GM10847 (cell line): Measurements from ENCODE around the gene CTPS1.

ENCODE experiments used
- POLR2A ChIP-seq: IDR thresholded peaks from 2 replicates; pipeline ENCODE4 v1.6.1; 2011; ENCODE audit not compliant: insufficient read length; ENCODE audit errors: extremely low read depth

CTPS1 gene

DNA sequence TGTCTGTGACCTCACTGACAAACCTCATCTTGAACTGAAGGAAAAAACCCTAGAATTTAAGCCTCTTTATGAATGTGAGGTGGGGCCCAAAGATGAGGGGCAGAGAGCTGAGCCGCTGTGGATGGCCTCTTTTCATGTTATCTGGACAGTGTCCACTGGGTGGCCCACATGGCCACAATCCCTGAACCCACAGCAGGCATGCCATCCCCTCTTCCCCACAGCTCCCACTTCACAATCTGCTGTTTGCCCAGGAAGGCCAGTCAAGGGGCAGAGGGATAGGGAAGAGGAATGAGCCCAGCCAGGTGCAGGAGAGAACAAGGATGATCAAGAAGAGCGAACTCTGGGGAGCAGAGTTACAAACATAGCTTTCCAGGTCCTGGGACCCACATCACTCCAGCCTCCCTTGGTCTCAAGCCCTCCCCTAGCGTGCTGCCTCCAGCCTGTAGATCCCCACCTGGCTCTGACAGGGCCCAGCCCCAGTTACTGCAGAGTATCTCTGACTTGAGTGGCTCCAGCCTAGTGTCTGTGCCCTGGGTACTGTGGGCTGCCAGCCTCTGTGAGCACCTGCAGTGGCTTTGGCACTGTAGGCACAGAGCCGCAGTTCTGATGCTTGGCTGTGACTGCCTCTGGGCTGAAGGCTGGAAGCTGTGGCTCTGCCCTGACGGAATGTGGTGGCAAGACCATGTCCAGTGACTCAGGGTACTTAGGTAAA lies 43.9 kb downstream of the CTPS1 start:
- TF ChIP-seq POLR2A = no peak

DNA sequence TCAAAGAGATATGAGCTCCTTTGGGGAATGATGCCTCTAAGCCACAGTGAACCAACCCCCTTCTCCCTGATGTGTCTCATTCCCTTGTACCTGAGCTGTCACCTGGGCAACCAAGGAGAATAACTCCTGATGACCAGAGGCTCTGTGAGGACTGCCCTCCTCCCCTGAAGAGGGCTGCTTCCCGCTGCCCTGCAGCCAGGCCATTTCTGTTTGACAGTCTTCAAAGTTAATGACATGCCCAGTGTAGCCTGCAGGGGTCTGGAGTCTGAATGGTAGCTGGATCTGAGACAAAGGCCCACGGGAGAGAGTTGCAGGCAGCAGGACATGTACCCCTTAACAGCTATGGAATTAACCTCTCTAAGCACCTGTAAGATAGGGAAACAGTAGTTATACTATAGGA lies 45.5 kb downstream of the CTPS1 start:
- no peak for TF ChIP-seq POLR2A

DNA sequence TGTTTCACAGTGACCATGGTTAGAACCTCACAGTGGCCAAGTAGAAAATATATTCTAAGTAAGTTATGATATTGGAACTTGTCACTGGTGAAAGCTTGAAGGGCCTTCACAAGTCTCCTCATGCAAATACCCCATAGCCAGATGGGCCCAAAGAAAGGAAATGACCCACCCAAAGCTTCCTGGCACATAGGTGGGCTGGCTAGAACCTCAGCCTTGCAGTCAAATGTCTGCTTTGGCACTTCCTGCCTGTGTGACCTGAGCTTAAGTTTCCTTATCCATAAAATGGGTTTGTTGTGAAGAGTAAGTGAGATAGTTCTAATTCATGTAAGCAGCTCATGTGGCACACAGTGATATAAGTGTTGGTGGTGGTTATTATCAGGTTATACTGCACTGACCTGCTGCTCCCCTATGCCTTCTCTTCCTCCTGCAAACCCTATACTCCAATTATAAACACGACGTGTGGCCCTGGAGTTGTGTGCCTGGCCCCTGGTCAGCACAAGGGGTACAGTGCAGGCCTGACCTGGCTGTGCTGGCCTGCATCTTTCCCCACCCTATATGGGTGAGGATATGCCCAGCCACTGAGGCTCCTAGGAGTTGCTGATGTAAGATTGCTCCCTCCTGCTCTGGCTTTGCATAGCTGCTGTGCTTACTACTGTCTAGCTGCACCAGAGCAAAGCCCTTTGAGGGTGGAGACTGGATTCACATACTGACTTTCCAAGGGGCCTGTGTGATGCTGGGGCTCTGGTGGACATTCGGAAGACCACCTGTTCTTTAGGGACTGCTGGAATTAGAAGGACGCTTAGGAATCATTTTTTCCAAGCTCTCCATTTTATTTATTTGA lies 46.7 kb downstream of the CTPS1 start:
- TF ChIP-seq POLR2A = no peak

DNA sequence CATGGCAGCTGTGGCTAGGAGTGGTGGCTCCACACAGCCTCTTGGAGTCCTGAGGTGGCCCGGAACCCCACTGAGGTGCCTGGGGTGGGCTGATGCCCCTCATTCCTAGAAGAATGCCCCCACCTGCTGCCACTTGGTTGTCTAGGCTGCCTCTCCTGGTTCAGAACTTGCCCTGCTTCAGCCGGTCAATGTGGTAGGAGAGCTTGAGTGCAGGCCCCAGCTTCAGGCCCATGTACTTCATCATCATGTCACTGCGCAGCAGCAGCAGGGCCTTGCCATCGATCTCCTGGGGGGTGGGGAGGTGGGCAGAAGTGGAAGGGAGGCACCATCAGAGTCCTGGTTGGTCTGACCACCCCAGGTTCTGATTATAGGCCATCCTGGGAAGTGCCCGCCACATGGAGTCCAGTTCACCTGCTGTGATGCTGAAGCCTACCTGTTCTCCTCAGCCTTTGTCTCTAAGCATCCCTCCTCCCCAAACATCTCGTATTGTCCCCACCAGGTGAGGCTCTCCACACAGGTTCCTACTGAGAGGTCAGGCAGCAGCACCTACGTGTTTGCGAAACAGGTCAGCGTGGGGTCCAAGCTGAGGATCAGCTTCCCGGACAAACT lies 48.6 kb downstream of the CTPS1 start:
- no peak for TF ChIP-seq POLR2A

DNA sequence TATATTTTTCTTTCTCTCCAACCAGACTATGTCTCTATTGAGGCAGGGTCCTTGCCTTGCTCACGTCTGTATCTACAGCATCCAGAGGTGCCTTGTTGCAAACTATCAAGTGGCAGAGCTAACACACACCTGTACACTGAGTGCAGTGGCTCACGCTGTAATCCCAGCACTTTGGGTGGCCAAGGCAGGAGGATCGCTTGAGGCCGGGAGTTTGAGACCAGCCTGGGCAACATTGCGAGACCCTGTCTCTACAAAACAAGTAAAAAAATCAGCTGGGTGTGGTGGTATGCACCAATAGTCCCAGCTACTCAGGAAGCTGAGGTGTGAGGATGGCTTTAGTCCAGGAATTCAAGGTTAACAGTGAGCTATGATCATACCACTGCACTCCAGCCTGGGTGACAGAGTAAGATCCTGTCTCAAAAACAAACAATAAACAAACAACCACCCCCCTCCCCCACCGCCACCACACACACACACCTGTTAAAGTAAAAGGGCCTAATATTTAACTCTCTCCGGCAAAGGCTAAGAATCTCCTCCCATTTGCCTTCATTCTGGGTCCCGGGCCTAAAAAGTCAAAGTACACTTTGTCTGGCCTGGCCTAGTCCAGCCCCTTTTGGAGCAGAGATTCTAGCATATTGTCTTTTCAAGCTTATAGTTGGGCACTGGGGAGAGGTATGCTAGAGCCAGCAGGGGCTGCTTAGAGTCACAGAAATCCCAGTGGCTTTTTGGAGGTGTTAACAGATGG lies 51.5 kb downstream of the CTPS1 start:
- no peak for TF ChIP-seq POLR2A

DNA sequence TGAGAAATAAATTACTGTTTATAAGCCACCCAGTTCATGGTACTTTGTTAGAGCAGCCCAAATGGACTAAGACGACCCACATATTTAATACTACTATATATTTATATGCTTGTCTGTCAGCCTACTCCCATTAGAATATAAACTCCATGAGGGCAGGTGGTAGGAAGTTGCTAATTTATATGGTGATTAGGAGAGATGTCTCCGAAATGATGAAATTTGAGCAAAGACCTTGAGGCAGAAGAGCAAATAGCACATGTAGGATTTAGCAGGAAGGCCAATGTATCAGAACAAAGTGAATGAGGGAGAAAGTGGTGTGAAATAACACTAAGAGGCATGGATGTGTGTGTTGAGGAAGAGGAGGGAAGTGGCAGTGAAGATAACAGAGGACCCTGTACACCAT lies 52.7 kb downstream of the CTPS1 start:
- no peak for TF ChIP-seq POLR2A

DNA sequence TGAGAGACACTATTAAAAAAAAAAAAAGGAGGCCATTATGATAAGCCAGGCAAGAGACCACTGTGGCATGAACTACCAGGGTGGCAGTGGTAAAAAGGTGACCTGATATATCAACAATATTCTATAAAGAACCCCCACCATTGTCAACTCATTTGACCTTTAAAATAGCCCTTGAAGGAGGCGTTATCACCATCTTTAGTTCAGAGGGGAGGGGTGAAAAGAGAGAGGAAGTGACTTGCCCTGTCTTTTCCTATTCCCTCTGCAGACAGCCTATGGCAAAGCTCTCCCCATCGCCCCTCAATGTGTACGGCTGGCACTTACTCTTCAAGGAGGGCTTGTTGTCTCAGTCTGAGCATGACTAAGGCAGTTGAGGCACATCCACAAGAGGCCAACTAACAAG lies 53.8 kb downstream of the CTPS1 start:
- TF ChIP-seq POLR2A = no peak

DNA sequence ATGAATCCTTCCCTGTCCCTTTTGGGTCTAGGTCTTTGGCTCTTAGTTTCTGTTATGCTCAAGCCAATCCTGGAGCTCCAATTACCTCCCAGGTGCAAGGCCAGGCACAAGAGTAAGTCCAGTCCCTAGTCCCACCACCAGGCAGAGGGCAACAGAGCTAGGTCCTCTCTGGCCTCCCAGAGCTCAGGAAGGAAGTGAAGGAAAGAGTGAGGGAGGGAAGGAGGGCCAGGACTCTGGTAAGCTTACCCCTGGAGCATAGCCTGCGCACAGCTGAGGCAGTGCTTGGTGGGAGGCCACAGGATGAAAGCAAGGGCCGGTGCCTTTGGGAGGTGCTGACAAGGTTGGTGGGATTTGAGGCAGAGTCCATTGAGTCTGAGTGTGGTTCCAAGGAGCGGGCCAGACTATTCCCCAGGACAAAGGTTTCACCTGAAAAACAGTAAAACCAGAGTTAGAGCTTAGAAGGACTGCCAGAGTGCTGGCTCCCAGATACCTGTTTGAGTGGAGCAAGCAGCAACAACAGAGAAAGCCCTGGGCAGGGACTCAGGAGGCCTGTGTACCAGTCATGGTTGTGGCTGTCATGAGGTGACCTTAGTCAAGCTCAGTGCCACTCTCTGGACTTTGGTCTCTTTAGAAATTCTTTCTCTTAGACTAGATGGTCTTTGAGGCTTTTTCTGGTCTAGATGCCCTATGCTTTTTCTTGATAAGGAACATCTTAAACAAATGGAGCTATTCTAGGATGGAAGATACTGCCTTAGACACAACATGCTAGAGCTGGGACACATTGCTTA lies 57.8 kb downstream of the CTPS1 start:
- no peak for TF ChIP-seq POLR2A

DNA sequence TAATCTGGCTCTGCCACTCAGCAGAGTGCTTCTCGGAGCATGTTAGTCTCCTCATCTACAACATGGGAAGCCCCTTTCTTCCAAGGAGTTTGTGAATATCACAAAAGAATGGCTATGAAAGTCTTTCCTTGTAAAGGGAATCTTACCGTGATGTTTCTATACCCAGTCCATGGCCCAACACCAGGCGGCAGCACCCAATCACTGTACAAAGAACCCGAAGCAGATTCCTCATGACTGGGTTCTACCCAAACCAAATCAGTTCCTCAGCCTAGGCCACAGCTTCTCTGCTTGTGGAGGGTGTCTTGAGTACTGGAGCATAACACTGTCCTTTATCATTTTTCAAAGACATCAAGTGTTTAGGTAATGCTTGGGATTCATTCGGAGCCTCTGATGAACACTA lies 58.6 kb downstream of the CTPS1 start:
- TF ChIP-seq POLR2A = no peak

DNA sequence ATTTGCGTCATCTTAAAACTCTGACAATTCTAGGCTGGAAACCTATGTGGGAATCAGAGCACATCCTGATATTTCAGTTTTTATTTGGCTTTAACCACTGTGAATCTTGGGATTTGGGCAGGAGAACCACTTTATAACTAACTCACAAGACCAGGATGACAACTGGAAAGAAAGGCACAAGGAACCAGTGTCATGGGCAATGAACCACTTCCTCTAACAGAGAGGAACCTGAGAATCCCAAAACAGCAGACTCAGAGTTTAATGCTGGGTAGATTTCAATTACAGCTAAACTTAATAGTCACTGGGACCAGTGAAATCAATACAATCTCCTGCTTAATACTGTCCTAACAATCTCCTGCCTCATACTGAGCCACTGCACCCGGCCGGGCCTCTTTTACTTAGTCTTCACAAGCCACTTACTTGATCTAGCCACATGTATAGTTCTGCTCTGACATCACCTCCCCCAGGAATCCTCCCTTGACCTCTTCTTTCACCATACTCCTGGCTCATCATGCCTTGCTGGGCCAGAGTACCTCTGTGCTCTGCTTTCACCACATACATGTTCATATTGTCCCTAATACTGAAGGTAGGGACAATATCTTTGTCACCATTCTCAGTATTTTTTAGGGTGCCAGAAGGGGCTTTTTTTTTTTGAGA lies 62.2 kb downstream of the CTPS1 start:
- no peak for TF ChIP-seq POLR2A

DNA sequence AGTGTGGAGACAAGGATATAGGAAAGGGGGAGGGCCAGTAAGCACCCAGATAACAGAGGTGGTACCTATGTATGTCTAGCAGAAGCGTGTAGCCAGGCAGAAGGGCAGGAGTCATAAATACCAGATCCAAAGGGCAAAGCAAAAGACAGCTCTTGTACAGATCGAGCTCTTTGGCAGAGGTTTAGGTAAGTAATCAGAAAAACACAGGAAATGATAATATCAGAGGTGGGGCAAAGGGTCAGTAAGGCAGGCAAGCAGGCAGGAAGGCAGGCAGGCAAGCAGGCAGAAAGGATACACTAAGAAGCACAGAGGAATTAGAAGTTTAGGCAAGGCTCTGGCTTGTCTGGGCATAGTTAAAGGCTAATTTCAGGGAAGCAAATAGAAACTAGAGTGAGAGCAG lies 64.7 kb downstream of the CTPS1 start:
- no peak for TF ChIP-seq POLR2A

DNA sequence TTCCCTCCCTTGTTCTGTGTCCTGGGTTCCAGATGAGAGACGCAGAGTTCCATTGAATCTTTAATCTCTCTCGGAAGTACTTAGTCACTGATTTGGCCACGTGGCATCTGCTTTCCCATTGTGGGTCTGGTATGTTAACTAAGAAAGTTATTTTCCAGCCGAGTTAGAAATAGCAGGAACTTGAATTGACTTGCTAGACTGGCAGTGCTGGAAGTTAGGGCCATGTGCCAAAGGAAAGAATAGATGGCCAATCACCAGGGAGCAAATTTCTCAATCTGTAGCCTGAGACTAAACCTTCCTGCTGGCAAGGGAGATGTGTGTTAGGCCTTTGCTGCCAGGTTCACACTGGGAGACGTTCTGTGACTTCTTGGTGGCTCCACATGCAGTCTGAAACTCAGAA lies 66.2 kb downstream of the CTPS1 start:
- TF ChIP-seq POLR2A = no peak

DNA sequence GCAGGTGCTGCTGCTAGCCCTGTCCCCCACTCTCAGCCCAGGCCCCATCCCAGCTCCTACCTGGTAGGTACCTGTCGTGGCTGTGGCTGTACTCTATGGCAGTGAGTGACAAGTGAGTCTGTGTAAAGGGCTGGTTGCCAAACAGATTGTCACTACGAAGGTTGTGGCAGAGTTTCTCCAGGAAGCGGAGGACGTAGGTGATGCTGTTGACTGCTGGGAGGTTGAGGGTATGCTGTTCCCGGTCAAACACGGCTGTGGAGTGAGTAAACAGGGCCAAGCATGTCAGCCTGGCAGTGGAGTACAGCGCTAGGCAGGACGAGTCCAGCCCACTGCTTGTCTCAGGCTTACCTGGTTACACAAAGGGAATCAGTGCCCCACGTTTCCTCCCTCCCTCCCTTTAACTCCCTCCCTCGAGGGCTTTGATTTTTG lies 66.9 kb downstream of the CTPS1 start:
- TF ChIP-seq POLR2A = no peak

DNA sequence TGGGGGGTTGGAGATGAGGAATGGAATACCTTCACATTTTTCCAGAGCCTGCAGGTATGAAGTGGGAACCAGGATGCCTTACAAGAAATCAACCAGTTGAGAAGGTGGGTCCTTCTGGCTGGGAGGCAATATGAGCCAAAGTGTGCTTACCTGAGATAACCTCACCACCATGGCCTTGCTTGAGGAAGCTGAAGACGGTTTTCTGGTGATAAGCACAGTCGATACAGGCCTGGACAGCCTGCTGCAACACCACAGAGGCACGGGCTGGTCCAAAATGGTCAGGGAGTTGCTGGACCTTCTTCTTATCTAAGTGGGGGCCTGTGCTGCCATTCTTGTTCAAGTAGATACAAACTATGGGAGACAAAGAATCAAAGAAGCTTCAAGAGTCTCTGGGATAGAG lies 69.0 kb downstream of the CTPS1 start:
- TF ChIP-seq POLR2A = no peak
